HPDE6-E6E7 (cell line): ENCODE data around the gene CABCOCO1.
A peak's percentile ranks its signal among the peaks of the same experiment; 100 is the strongest.

ENCODE experiments used
- DNase-seq: peaks from one replicate; pipeline ENCODE4 v3.0.0; 2011; ENCODE audit warnings: missing footprints; ENCODE audit errors: extremely low spot score

Gene CABCOCO1

DNA sequence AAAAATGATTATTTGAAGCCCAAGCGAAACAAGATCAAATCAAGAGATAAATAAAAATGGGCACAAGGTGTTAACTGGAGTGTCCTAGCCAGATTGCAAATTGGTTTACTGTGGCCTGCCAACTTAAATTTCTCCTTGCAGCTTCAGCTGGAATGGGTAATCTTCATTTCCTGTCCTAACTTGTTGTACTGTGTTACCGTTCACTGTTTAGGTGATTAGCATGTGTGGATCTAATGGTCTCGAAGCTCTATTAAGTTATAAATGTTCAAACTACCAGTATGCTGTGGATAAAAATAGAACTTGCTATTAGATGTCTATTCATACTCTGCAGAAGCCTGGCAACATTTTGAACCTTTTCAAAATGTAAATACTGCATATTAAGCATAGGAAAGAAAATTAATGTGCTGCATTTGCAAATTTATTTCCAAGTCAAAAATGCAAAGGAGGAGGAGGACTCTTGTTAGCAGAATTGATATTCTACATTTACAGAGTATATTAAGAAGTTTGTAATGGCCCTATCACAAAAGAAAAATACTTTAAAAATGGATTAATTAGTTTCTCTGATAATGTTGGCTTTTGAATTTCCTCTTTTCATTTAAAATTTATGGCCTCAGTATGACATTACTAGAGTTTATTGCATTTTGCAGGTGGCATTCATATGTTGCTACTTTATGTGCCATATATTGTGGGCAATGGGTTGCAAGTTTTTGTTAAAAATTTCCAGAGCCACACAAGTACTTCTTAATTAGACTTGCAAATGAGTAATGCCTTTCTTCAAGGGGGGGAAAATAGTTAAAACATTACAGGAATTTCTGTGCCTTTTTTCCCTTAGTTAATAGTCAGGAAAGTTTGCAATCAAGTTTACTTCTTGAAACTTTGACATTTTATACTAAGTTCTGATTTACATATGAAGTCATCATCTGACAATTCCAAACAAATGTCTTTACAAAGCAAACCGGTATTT is 92.1 kb downstream of the CABCOCO1 start:
- no peak for DNase-seq

- no peak for DNase-seq
Observed at GRCh38 chr10:61757001-61757400, 94.3 kb downstream of the CABCOCO1 start.

DNA sequence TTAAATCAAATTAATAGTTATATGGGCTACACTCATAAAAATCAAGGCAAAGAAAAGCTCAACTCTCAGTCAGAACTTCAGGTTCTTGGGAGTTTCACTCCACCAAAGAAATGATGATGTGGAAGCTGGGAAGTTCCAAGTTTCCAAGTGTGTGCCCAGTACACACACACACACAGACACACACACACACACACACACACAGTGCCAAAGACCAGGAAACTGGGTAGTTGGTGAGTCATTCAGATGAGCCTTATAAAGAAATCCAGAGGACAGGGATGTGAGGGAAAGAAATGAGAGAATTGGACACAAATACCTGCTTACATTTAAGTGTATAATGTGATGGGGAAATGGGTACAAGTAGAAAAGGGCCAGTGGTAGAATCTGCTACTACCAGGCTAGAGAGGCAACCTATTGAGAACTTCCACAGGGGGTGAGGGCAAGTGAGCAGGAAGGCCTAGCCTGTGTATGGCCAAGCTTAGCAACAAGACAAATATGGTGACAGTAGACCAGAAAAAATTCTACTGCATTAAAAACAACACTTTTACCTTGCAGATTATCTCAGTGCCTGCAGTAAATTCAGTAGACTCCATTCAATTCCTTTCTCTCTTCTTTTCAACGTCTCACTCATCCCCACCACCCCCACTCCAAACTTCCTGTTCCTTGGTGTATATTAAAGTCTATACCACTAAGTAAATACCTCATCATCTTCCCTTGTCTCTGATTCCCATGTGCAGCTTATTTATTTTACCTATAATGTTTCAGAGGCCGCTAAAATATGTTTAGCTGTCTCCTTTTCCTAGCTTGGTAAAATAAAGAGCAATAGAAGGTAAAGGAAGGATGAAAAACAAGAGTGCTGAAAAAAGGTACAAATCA is 95.0 kb downstream of the CABCOCO1 start:
- DNase-seq, result peak; percentile 7

GRCh38 chr10:61758433-61758832 is 95.7 kb downstream of the CABCOCO1 start:
- no peak for DNase-seq

DNA sequence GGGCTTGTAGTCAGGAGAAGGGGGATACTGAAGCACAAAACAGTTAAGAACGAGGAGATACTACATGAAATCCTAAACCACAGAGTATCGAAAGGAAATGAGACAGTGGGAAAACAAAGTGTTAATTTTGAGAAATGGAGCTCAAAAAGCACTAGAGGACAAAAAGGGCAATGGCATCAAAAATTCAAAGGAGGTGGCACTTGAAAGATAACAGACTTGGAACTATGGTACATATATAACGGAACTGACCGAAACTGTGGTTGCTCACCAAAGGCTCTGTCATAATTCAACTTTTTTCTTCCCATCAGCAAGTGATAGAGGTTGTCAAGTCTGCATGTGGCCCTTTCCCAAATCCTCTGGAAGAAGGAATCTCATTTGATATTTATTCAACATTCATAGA is 97.0 kb downstream of the CABCOCO1 start:
- no peak for DNase-seq

- peak; percentile 14 for DNase-seq
Observed at GRCh38 chr10:61760943-61761824, 98.5 kb downstream of the CABCOCO1 start.

GRCh38 chr10:61761825-61762217 is 99.1 kb downstream of the CABCOCO1 start:
- no peak for DNase-seq

DNA sequence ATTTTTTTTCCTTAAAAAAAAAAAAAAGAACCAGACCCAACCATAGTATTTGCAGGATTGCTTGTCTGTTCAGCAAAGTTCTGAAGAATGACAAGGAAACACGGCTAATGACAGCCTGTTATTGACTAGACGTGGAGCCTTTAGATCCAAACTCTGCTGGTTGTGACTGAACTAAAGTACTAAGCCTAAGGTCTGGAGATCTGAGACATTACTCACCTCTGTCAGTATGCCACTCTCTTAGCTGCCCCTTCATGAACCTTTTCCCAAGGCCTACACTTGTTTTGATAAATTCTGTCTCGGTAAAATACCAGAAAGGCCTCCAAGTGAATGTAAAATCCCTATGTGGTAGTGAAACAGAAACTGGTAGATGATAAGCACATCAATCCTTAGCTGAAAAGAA is 101.0 kb downstream of the CABCOCO1 start:
- no peak for DNase-seq

- no peak for DNase-seq
Observed at GRCh38 chr10:61764486-61764885, 101.8 kb downstream of the CABCOCO1 start.

DNA sequence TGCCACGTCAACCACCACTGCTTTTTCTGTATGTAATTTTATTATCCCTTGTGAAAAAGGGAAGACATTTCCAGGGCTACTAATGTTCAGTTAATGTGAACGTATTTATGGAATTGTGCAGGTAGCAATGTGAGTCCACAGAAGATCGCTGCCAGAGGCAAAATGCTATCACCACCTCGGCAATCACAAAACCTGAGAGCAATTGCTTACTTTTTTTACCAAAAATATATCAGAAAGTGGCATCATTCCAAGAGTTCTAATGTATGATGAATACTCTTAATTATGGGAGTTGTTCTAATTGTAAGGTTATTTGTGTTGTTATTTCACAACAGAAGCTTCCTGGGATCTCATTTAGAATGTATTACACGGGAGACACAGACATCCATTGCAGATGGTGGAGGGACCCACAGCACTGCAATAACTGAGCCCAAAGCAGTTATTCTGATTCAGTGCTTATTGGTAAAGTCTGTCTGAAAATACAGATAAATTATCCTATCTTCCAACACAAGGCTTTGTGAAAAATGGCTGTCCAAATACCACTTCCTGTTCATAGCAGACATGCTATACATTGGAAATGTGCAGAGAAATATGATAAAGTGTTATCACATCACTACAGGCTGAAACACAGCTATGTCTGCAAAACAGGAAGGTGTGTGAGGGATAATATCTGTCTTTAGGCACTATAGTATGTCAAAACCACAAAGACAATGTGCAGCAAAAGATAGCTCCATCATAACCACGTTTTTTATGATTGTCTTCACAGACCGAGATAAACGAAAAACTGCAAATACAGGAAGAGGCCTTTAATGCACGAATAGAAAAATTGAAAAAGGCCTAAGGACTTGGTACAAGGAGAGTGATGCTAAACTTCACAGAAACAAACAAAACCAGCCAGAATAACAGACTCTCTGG is 102.7 kb downstream of the CABCOCO1 start:
- no peak for DNase-seq

DNA sequence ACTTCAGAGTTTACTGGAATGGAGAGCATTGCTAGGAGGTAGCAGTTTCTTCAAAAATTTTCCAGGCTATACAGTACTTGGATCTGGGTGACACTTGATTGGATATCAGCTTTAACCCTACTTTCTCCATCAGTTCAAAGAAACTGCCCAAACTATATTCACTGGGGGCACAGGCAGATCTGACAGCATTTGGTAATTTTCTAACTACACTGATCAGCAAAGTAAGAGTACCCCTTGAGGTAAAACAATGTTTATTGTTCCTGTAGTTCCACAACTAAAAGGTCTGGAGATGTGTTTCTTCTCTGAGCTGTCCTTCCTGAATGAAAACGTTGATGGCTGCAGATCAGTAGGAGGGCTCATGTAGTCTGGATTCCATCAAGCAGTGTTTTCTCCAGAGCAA is 104.2 kb downstream of the CABCOCO1 start:
- DNase-seq, result no peak

DNA sequence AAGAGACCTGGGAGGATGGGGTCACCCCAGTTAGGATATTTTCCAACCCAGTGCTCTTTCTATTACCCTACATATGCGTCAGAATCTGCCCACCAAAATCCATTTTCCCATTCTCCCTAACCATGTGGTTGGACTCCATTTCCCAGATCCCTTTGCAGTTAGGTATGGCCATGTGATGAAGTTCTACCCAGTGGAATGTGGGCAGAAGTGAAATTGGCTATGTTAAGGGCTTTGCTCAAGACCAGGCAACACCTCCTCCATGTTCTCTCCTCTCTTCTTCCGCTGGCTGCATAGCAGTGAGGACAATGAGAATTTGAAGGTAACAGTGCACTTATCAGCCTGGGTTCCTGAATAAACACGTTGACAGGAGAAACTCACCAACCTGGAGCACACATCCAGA is 111.3 kb downstream of the CABCOCO1 start:
- no peak for DNase-seq

DNA sequence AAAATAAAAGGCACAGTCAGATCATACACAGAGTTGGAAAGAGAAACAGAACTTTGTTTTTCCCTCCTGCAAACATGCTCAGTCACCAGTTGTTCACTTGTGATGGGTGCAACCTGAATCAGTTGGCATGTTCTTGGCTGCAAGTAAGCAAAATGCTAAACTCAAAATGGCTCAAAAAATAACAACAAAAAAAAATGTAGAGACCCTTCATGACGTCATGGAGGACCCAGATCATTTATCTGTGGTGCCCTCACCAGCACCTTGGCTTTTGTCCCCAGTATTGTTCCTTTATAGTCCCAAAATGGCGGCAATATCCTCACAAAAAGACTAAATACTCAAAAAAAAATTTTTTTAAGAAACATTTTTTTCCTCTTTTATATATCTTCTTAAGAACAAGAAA is 112.4 kb downstream of the CABCOCO1 start:
- DNase-seq, result no peak

DNA sequence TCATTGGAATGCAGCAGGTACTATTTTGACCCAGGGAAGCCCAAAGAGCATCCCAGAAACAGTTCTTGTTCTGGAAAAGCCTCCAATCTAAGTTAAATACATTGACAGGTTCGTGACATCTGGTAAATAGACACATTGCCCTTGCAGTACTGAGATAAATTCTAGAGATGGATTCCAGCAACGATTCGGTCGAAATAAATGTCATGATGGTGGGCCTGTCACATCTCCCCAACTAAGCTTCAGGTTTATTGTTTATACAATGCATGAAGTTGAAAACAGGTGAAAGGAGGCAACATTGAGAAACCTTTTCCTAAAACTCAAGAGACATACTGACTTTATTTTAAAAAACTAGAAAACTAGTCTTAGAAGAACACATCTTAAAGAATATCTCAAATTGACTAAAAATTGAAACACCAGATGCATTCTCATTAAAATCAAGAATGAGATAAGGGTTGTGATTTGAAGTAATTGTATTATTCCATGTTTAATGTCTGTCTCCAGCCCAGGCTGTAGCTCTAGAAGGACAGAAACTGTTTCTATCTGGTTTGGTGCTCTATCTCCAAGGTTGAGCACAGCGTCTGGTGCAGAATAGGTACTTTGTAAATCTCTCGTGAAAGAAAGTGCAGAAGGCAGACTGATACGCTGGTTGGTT is 114.0 kb downstream of the CABCOCO1 start:
- DNase-seq, result no peak

GRCh38 chr10:61778137-61778536 is 115.4 kb downstream of the CABCOCO1 start:
- no peak for DNase-seq

DNA sequence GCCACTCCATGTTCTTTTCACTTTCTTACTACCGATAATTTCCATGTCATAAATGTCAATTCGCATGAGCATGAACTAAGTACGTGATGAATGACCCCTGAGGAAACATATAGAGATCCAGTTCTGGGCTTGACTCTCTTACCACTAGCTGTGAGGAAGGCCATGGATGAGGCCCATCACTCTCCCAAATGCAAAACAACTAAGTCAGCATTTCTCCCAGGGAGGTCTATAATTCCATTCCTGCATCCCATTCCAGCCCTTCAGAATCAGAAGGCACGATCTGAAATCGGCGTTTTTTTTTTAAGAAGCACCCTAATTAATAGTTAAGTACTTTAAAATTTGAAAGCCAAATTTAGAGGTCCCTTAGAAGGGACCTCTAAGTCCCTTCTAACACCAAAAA is 116.5 kb downstream of the CABCOCO1 start:
- DNase-seq, result no peak

GRCh38 chr10:61779950-61780659 is 117.4 kb downstream of the CABCOCO1 start:
- peak; percentile 47 for DNase-seq

GRCh38 chr10:61780732-61781131 is 118.0 kb downstream of the CABCOCO1 start:
- DNase-seq, result no peak

DNA sequence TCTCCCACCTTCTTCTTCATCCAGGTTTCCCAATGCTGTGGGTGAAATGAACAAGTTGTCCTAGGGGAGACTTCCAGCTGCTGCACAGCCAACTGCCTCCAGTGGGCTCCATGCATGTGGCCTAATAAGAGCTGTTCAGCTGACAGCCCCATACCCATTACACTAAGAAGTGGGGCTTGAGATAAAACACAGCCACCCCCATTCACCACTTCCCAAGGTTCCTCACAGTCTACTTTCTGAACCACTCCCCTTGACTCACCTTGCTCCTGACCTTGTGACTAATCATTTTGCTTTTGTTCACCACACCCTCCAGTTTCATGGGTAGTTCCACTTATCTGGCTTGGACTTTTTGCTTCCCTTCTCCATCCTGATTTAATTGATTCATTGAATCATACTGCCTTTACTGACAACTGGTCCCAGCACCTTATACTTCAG is 119.3 kb downstream of the CABCOCO1 start:
- peak; percentile 38 for DNase-seq
